Amniotic epithelial cell (primary cell): Measurements from ENCODE around the gene LTO1.

Experiments
- DNase-seq: peaks from one replicate; pipeline ENCODE4 v3.0.0-alpha.2; 2010; ENCODE audit warnings: low read depth

LTO1 gene, protein sequence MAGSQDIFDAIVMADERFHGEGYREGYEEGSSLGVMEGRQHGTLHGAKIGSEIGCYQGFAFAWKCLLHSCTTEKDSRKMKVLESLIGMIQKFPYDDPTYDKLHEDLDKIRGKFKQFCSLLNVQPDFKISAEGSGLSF

GRCh38 chr11:69674886-69675714, at the start of gene LTO1:
TSS of gene LTO1 (minus strand) at chr11:69675353. CDS start at chr11:69675239, 114 bp downstream.
- DNase-seq: peak; percentile 91

GRCh38 chr11:69721745-69722144, 46.6 kb upstream of the LTO1 start:
- peak; percentile 17 for DNase-seq

DNA sequence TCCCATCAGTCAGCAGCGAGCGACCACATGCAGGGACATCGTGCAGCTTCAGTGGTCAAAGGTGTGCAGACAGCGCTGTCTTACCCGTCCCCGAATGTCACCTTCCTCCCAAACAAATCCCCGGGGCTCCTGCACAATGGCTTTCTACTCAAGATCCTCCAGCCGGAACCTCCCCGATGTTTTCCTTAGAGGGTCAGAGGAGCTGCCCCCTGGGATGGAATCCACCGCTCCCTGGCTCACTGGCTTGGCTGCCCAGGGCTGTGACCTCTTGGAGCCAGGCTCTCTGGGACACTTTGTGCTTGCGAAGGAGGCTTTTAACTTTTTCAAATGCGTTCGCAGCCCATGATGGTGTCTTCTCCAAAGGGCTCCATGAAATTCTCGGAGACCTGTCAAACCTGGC, 46.0 kb upstream of the LTO1 start:
- DNase-seq: no peak

GRCh38 chr11:69718912-69719311, 43.8 kb upstream of the LTO1 start:
- DNase-seq: no peak

DNA sequence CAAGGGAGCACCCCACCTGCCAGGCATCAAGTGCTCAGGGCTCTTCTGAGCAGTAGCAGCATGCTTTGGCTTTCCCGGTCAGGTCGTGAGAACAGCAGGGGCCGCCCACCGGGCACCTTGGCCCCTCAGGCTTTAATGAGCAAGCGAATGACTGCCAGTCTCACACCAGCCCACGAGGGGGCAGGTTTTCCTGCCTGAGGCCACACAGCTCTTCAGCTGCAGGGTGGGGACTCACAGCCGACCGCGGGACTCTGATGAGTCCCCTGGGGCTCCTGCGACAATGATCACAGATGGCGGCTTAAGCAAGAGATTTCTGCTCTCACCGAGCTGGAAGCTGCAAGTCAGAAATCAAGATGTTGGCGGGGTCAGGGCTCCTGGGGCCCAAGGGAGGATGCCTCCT, 43.0 kb upstream of the LTO1 start:
- DNase-seq: peak; percentile 19

- DNase-seq: no peak
Observed at GRCh38 chr11:69716891-69717747, 42.0 kb upstream of the LTO1 start.

DNA sequence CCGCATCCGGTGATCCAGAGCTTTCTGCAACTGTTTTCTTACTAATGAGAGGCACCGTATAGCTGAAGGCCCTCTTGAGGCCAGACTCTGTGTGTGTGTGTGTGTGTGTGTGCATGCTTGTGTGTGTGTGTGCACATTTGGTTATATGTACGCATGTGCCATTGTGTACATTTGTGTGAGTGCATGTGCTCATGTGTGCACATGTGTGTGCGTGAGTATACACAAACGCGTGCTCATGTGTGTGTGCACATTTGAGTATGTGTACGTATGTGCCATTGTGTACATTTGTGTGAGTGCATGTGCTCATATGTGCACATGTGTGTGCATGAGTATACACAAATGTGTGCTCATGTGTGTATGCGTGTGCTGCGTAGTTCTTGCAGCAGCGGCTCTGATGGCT, 40.9 kb upstream of the LTO1 start:
- no peak for DNase-seq

- no peak for DNase-seq
Observed at GRCh38 chr11:69715446-69715845, 40.3 kb upstream of the LTO1 start.

DNA sequence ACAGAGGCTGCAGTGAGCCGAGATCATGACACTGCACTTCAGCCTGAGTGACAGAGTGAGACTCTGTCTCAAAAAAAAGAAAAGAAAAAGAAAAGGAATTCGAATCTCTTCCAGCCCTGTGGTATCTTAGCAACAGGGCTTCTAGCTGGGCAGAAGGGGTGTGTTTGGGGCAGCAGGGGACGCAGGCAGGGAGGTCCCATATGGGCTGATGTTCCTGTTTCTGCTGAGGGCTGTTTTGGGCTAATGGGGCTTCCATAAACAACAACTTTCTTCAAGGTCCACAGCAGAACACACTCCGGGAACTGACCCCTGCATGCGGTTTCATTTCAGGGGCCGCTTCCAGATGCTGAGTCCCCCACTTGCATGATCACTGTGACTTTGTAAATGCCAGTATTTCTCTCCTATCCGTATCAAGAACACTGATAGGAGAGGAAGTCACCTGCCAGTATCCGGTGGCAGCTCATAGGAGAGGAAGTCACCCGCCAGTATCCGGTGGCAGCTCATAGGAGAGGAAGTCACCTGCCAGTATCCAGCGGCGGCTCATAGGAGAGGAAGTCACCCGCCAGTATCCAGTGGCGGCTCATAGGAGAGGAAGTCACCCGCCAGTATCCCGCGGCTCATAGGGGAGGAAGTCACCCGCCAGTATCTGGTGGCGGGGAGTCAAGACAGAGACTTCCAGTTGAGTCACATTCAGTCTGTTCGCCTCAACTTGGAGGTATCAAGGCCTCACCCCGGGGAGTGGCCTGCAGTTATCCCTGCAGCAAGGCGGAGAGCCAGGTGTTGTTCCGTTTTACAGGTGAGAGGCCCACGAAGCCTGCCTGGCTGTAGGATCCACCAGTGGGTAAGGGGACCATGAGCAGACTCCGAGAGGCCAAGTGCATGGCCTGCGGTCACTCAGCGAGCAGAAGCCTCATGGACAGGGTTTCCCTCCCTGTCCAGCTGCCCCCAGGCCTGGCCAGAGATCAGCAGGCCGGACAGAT, 37.0 kb upstream of the LTO1 start:
- DNase-seq: no peak

GRCh38 chr11:69708736-69709401, 33.7 kb upstream of the LTO1 start:
- no peak for DNase-seq

DNA sequence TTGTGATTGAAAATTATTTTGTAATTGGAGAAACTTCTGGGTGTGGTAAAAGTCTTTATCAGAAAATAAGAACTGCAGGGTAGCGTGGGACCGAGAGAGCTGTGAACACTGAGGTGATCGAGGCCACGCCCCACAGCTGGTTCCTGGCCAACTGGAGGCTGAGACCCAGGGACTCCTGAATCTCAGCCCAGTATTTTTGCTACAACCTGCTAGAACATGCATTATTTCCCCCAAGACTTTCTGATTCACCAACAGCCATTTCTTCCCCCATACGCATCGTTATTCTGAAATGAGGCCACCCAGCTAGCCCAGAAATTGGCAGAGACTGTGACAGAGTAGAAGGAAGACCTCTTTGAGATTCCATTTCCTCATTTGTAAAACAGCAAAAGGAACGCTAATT, 32.0 kb upstream of the LTO1 start:
- no peak for DNase-seq

GRCh38 chr11:69705901-69706787, 31.0 kb upstream of the LTO1 start:
- no peak for DNase-seq

- no peak for DNase-seq
Observed at GRCh38 chr11:69705351-69705811, 30.2 kb upstream of the LTO1 start.

DNA sequence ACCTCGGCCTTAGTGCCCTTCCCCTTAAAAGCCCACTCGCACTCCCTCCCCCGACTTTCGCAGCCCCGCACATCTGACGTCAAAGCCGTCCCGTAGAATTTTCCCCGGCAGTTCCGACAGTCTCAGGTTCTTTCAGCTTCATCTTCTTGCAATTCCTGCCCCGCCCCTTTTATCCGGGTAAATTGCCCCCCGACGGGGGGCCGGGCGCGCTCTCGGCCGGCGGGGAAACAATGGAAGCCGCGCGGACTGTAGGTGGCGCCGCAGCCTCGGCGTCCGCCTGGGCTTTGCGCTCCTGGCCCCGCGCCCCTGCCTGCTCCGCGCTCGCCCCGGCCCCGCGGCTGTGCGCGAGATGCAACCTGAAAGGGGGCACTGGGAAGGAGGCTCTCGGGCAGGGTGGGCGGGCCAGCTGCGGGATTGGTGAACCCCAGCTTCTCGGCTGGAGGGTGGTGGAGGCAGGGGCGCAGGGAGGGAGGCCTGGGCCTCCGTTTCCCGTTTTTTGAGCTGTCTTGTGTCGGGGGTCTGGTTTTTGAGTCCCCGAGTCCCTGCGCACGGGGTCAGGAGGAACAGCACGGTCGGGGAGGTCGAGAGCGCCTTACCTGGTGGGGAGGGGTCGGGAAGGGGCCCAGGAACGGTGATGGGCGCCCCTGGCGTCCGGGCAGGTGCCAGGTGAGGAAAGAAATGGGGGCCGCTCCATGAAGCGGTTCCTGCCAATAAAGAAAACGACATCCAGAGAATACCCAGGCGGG, 29.5 kb upstream of the LTO1 start:
- no peak for DNase-seq

GRCh38 chr11:69703768-69704507, 28.8 kb upstream of the LTO1 start, which contains the start of gene FGF19:
TSS of gene FGF19 (minus strand) at chr11:69704022. CDS start at chr11:69703876, 146 bp downstream.
- DNase-seq: no peak

DNA sequence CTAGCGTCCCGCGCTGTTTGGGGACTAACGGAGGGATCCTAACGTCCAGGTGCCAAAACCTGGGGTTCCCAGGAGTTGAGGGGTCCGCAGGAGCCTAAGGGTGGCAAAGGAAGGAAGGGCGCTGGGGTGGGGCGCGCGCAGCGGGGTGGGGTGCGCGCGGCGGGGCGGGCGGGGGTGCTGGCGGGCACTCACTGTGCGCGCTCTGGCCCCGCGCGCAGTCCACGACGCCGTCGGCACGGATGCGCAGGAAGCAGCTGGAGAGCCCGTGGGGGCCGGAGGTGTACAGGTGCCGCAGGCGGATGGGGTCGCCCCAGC, 28.3 kb upstream of the LTO1 start:
- DNase-seq: no peak

DNA sequence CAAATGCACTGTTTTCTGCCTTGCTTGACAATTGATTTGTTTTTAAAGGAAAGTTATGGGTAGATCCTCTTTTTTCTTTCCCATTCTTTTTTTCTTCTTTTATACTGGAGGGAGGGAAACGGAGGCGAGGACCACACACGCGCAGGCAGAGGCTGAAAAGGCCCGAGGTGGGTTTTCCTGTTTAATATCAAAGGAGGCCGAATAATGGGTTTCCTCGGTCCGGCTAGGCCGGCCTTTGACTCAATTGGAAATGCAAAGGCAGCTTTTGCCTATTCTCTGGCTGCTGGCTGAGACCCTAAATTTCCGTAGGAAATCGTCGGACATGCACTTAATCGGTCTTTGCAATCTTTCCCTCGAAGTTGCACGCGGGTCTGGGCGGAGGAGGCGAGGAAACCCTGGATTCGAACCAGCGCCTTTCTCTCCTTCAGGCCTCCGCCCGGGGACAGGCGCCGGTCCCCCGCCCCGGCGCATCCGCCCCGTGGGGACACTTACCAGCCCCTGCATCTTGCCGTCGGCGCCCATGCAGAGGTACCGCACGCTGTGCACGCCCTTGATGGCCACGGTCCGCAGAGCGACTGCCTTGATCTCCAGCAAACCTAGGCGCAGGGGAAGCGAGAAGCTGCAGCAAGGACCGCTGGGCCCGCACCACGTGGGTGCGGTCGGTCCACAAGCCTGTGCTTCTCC, 27.8 kb upstream of the LTO1 start:
- no peak for DNase-seq

- DNase-seq: no peak
Observed at GRCh38 chr11:69702239-69702691, 27.1 kb upstream of the LTO1 start.
